NCI-H146 treated with DMSO at 0.1 percent for 48 hours (cell line): ENCODE results near the gene FAM171A2.

Experiments used
- DNase-seq: peaks from one replicate; lab custom pipeline; 2025; ENCODE audit not compliant: unreplicated experiment; lab: John Stamatoyannopoulos, UW

Gene FAM171A2

GRCh38 chr17:44324092-44324570 is 39.5 kb downstream of the FAM171A2 start:
- no peak for DNase-seq

GRCh38 chr17:44323359-44324091 is 40.1 kb downstream of the FAM171A2 start:
- DNase-seq, result no peak

GRCh38 chr17:44322236-44322895 is 41.3 kb downstream of the FAM171A2 start:
- no peak for DNase-seq

GRCh38 chr17:44321246-44322120 is 42.2 kb downstream of the FAM171A2 start:
- no peak for DNase-seq

- no peak for DNase-seq
Measured at GRCh38 chr17:44320066-44320465, 43.6 kb downstream of the FAM171A2 start.

- DNase-seq, result no peak
Measured at GRCh38 chr17:44318077-44318892, 45.4 kb downstream of the FAM171A2 start.

GRCh38 chr17:44317545-44317944 is 46.1 kb downstream of the FAM171A2 start:
- no peak for DNase-seq

- DNase-seq, result no peak
Measured at GRCh38 chr17:44315760-44316731, 47.6 kb downstream of the FAM171A2 start.

- no peak for DNase-seq
Measured at GRCh38 chr17:44314869-44315661, 48.6 kb downstream of the FAM171A2 start.

GRCh38 chr17:44314524-44314868 is 49.2 kb downstream of the FAM171A2 start:
- no peak for DNase-seq

GRCh38 chr17:44314031-44314430 is 49.6 kb downstream of the FAM171A2 start:
- no peak for DNase-seq

GRCh38 chr17:44312396-44313104 is 51.1 kb downstream of the FAM171A2 start:
- no peak for DNase-seq

- no peak for DNase-seq
Measured at GRCh38 chr17:44311562-44312181, 52.0 kb downstream of the FAM171A2 start.

- DNase-seq, result no peak
Measured at GRCh38 chr17:44310609-44311376, 52.9 kb downstream of the FAM171A2 start.

GRCh38 chr17:44310188-44310587 is 53.5 kb downstream of the FAM171A2 start:
- no peak for DNase-seq

- no peak for DNase-seq
Measured at GRCh38 chr17:44309472-44309871, 54.2 kb downstream of the FAM171A2 start.

- DNase-seq, result peak; percentile 34
Measured at GRCh38 chr17:44308865-44309264, 54.8 kb downstream of the FAM171A2 start.
